Measurements from ENCODE around the gene AQR. TPM values are rescaled to one million over a fixed set of nuclear protein-coding genes. Genes with fewer than 3 reads are reported as not detected.
A peak's percentile ranks its signal among the peaks of the same experiment; 100 is the strongest.
"Not testable (repeated sequence)": the region's sequence is repeated elsewhere in the genome, so short reads cannot be mapped to it uniquely, and the experiment has no call there.

AQR gene
- total and polyA plus RNA-seq, 7 experiments from 2014 or later, result 12.7 to 43.5 (median 39.7) TPM

DNA sequence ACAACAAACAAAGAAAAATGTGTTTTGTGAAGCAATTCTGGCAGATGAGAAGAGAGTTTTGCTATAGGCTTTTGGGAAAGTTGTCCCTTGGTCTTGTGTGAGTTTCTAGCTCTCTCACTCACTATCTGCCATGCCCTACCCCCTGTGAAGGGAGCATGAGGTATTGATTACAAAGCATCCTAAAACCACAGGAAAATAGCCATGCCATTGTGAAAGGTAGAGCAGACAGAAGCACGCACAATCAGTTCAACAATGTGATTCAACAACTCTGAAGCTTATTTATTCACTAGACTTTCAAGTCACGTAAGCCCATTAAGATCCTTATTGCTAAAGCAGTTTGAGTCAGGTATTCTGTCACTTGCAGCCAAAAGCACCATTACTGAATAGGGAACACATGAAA lies 6.5 kb upstream of the AQR start:
- H3K36me3 Mint-ChIP-seq, result peaks cover 0 to 8% (median 0%) of the 10 kb centered on the region in 5 donors
- Histone ChIP-seq H3K9me3 (ENCODE audit: control insufficient read depth in 2 of 3, low read length in 3 of 3) (no peaks in the 10 kb centered on the region), H3K4me3 (ENCODE audit: low read length) (no peak overlapping the region), H3K27ac (ENCODE audit: low read depth, low read length) (no peak overlapping the region), H3K36me3 (ENCODE audit: control insufficient read depth in 2 of 3, insufficient read depth in 3 of 3, low read length in 3 of 3) (peaks cover 0 to under 1% (median 0%) of the 10 kb centered on the region in 3 experiments), H3K27me3 (ENCODE audit: control insufficient read depth in 2 of 2, insufficient read depth in 2 of 2, low read length in 2 of 2) (no peaks in the 10 kb centered on the region), H3K4me1 (ENCODE audit: control insufficient read depth in 2 of 2, insufficient read depth in 2 of 2, low read length in 2 of 2) (no peaks in the 10 kb centered on the region)
- no peaks in the 10 kb centered on the region for H3K9me3 Mint-ChIP-seq
- no peak for ATAC-seq
- CTCF ChIA-PET, result no interaction called here
- H3K27ac Mint-ChIP-seq, result peak overlapping the region in 1 of 9 donors; percentile 44
- intact Hi-C loops (cut with micrococcal nuclease), result no loop called here
- no peak overlapping the region for H3K4me3 Mint-ChIP-seq
- POLR2A ChIA-PET, result interaction anchor here (1.2 to 4.6 kb wide), 2 partner anchors 12 to 14 kb away, joined by 3 to 40 read pairs; partner anchors contain the start of gene ZNF770
- no peak for DNase-seq
- H3K27me3 Mint-ChIP-seq, result no peaks in the 10 kb centered on the region
- H3K4me1 Mint-ChIP-seq, result peaks cover 0 to 10% (median 4%) of the 10 kb centered on the region in 7 donors

DNA sequence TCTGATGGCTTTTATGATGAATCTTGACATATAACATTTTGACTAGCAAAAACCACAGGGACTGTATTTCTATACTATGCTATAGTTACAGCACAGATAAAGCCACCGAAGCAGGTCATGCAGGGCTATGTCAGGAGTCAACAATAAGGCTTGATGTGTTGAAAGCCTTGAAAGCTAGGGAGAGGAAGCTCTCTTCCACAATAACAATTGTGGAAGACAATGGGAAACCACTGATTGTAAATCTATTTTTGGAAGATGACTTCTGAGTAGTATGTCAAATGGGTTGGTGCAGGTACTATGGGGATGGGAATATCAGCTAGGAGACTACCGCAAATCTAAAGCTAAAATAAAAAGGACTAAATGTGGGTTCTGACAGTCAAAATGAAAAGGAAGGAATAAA lies 4.0 kb upstream of the AQR start:
- H3K4me1 Mint-ChIP-seq, result peaks cover 12 to 24% (median 14%) of the 10 kb centered on the region in 7 donors
- peaks cover 5 to 7% of the 10 kb centered on the region in 2 donors for H3K4me1 ChIP-seq (ENCODE audit: control insufficient read depth in 2 of 2, insufficient read depth in 2 of 2, low read length in 2 of 2)
- peaks cover 0 to 8% (median 2%) of the 10 kb centered on the region in 5 donors for H3K36me3 Mint-ChIP-seq
- no peak for ATAC-seq
- peak overlapping the region in 2 of 9 donors; percentile 2 to 32 for H3K27ac Mint-ChIP-seq
- ChIA-PET POLR2A (interaction anchor here (0.6 to 4.6 kb wide), 4 partner anchors 10 to 902 kb away, joined by 3 to 40 read pairs (median 3); partner anchors contain the start of gene ZNF770), CTCF (interaction anchor here (1.4 kb wide), 1 partner anchor 14 kb away, joined by 3 read pairs; no protein-coding TSS in a partner anchor)
- no peaks in the 10 kb centered on the region for H3K27me3 ChIP-seq (ENCODE audit: control insufficient read depth in 2 of 2, insufficient read depth in 2 of 2, low read length in 2 of 2)
- H3K9me3 ChIP-seq (ENCODE audit: control insufficient read depth in 2 of 3, low read length in 3 of 3), result no peaks in the 10 kb centered on the region
- H3K9me3 Mint-ChIP-seq, result no peaks in the 10 kb centered on the region
- H3K4me3 ChIP-seq (ENCODE audit: low read length), result no peak overlapping the region
- intact Hi-C loops (cut with micrococcal nuclease), result loop anchor here in 1 of 2 donors (5.0 kb wide), 2 partner anchors 766 to 1604 kb away; partner anchors contain the start of gene CDIN1
- H3K27ac ChIP-seq (ENCODE audit: low read depth, low read length), result no peak overlapping the region
- H3K4me3 Mint-ChIP-seq, result no peak overlapping the region
- H3K27me3 Mint-ChIP-seq, result no peaks in the 10 kb centered on the region
- peaks cover 0 to 4% (median 0%) of the 10 kb centered on the region in 3 experiments for H3K36me3 ChIP-seq (ENCODE audit: control insufficient read depth in 2 of 3, insufficient read depth in 3 of 3, low read length in 3 of 3)
- DNase-seq, result no peak

GRCh38 chr15:34970098-34970643 lies 629 bp upstream of the AQR start:
- H3K4me1 Mint-ChIP-seq, result peaks cover 30 to 49% (median 44%) of the 10 kb centered on the region in 7 donors
- Histone ChIP-seq H3K27ac (ENCODE audit: low read depth, low read length) (peak overlapping the region; percentile 83), H3K4me3 (ENCODE audit: low read length) (peak overlapping the region; percentile 99), H3K4me1 (ENCODE audit: control insufficient read depth in 2 of 2, insufficient read depth in 2 of 2, low read length in 2 of 2) (peaks cover 10 to 15% of the 10 kb centered on the region in 2 donors)
- H3K27me3 ChIP-seq (ENCODE audit: control insufficient read depth in 2 of 2, insufficient read depth in 2 of 2, low read length in 2 of 2); H3K9me3 ChIP-seq (ENCODE audit: control insufficient read depth in 2 of 3, low read length in 3 of 3); H3K27me3 Mint-ChIP-seq; H3K36me3 ChIP-seq (ENCODE audit: control insufficient read depth in 2 of 3, insufficient read depth in 3 of 3, low read length in 3 of 3); ATAC-seq; H3K9me3 Mint-ChIP-seq; DNase-seq: not testable (repeated sequence)
- ChIA-PET CTCF (interaction anchor here (1.0 to 2.3 kb wide), 3 partner anchors 12 to 19 kb away, joined by 3 to 27 read pairs (median 3); partner anchors contain the start of gene ZNF770), POLR2A (interaction anchor here (0.7 to 4.0 kb wide), 6 partner anchors 11 to 909 kb away, joined by 3 to 126 read pairs (median 4); partner anchors contain the start of genes EMC4 and ZNF770)
- H3K36me3 Mint-ChIP-seq, result peaks cover 3 to 12% (median 8%) of the 10 kb centered on the region in 5 donors
- intact Hi-C loops (cut with micrococcal nuclease), result loop anchor here in 1 of 2 donors (5.0 kb wide), 2 partner anchors 763 to 1607 kb away; partner anchors contain the start of gene CDIN1
- peak overlapping the region; percentile 88 to 100 (median 95) for H3K27ac Mint-ChIP-seq
- H3K4me3 Mint-ChIP-seq, result peak overlapping the region; percentile 92 to 99 (median 98)

GRCh38 chr15:34964277-34964676 lies 5.3 kb downstream of the AQR start:
- Histone ChIP-seq H3K4me1 (ENCODE audit: control insufficient read depth in 2 of 2, insufficient read depth in 2 of 2, low read length in 2 of 2) (peaks cover 10 to 15% of the 10 kb centered on the region in 2 donors), H3K4me3 (ENCODE audit: low read length) (no peak overlapping the region), H3K36me3 (ENCODE audit: control insufficient read depth in 2 of 3, insufficient read depth in 3 of 3, low read length in 3 of 3) (peaks cover 0 to 18% (median 6%) of the 10 kb centered on the region in 3 experiments), H3K9me3 (ENCODE audit: control insufficient read depth in 2 of 3, low read length in 3 of 3) (no peaks in the 10 kb centered on the region), H3K27me3 (ENCODE audit: control insufficient read depth in 2 of 2, insufficient read depth in 2 of 2, low read length in 2 of 2) (no peaks in the 10 kb centered on the region), H3K27ac (ENCODE audit: low read depth, low read length) (no peak overlapping the region)
- ATAC-seq, result no peak
- H3K27me3 Mint-ChIP-seq, result no peaks in the 10 kb centered on the region
- no peak overlapping the region for H3K4me3 Mint-ChIP-seq
- peak overlapping the region in 3 of 9 donors; percentile 10 to 33 (median 28) for H3K27ac Mint-ChIP-seq
- peaks cover 28 to 76% (median 59%) of the 10 kb centered on the region in 7 donors for H3K4me1 Mint-ChIP-seq
- CTCF ChIA-PET, result no interaction called here
- H3K36me3 Mint-ChIP-seq, result peaks cover 8 to 32% (median 15%) of the 10 kb centered on the region in 5 donors
- POLR2A ChIA-PET, result no interaction called here
- H3K9me3 Mint-ChIP-seq, result no peaks in the 10 kb centered on the region
- no peak for DNase-seq
- intact Hi-C loops (cut with micrococcal nuclease), result loop anchor here in 1 of 2 donors (10.0 kb wide), 1 partner anchor 739 kb away; the partner anchor contains the start of gene EMC4

GRCh38 chr15:34953851-34954250 lies 15.7 kb downstream of the AQR start:
- no peak overlapping the region for H3K27ac Mint-ChIP-seq
- POLR2A ChIA-PET, result interaction anchor here (0.7 kb wide), 1 partner anchor 21 kb away, joined by 5 read pairs; no protein-coding TSS in a partner anchor
- H3K4me3 ChIP-seq (ENCODE audit: low read length), result no peak overlapping the region

GRCh38 chr15:34952481-34952880 lies 17.1 kb downstream of the AQR start:
- Histone ChIP-seq H3K27me3 (ENCODE audit: control insufficient read depth in 2 of 2, insufficient read depth in 2 of 2, low read length in 2 of 2) (no peaks in the 10 kb centered on the region), H3K27ac (ENCODE audit: low read depth, low read length) (no peak overlapping the region), H3K9me3 (ENCODE audit: control insufficient read depth in 2 of 3, low read length in 3 of 3) (no peaks in the 10 kb centered on the region), H3K36me3 (ENCODE audit: control insufficient read depth in 2 of 3, insufficient read depth in 3 of 3, low read length in 3 of 3) (peaks cover 0 to 35% (median 14%) of the 10 kb centered on the region in 3 experiments), H3K4me3 (ENCODE audit: low read length) (no peak overlapping the region), H3K4me1 (ENCODE audit: control insufficient read depth in 2 of 2, insufficient read depth in 2 of 2, low read length in 2 of 2) (no peaks in the 10 kb centered on the region)
- Mint-ChIP-seq H3K9me3 (no peaks in the 10 kb centered on the region), H3K27me3 (no peaks in the 10 kb centered on the region), H3K36me3 (peaks cover 5 to 37% (median 20%) of the 10 kb centered on the region in 5 donors), H3K4me3 (no peak overlapping the region), H3K4me1 (peaks cover 0 to 13% (median 6%) of the 10 kb centered on the region in 7 donors), H3K27ac (no peak overlapping the region)
- DNase-seq, result no peak
- intact Hi-C loops (cut with micrococcal nuclease), result loop anchor here in 1 of 2 donors (2.0 kb wide), 1 partner anchor 16 kb away; the partner anchor contains the start of gene AQR
- ChIA-PET CTCF (no interaction called here), POLR2A (interaction anchor here (0.6 to 1.4 kb wide), 2 partner anchors 12 to 15 kb away, joined by 3 read pairs; no protein-coding TSS in a partner anchor)
- ATAC-seq, result no peak

More at GRCh38 chr15:34953851-34954250, 15.7 kb downstream of the AQR start:
- H3K36me3 Mint-ChIP-seq, result peaks cover 5 to 31% (median 12%) of the 10 kb centered on the region in 5 donors
- H3K4me1 Mint-ChIP-seq, result peaks cover 0 to 13% (median 6%) of the 10 kb centered on the region in 7 donors
- H3K4me3 Mint-ChIP-seq, result no peak overlapping the region
- CTCF ChIA-PET, result interaction anchor here (0.6 kb wide), 2 partner anchors 13 to 190 kb away, joined by 3 read pairs; no protein-coding TSS in a partner anchor
- H3K36me3 ChIP-seq (ENCODE audit: control insufficient read depth in 2 of 3, insufficient read depth in 3 of 3, low read length in 3 of 3), result peaks cover 0 to 31% (median 9%) of the 10 kb centered on the region in 3 experiments
- no peaks in the 10 kb centered on the region for H3K4me1 ChIP-seq (ENCODE audit: control insufficient read depth in 2 of 2, insufficient read depth in 2 of 2, low read length in 2 of 2)
- no peak overlapping the region for H3K27ac ChIP-seq (ENCODE audit: low read depth, low read length)
- no peaks in the 10 kb centered on the region for H3K27me3 ChIP-seq (ENCODE audit: control insufficient read depth in 2 of 2, insufficient read depth in 2 of 2, low read length in 2 of 2)
- ATAC-seq (no peak), DNase-seq (no peak)
- H3K9me3 Mint-ChIP-seq, result no peaks in the 10 kb centered on the region
- intact Hi-C loops (cut with micrococcal nuclease), result loop anchor here in 1 of 2 donors (2.0 kb wide), 1 partner anchor 15 kb away; the partner anchor contains the start of gene AQR
- no peaks in the 10 kb centered on the region for H3K9me3 ChIP-seq (ENCODE audit: control insufficient read depth in 2 of 3, low read length in 3 of 3)
- H3K27me3 Mint-ChIP-seq, result no peaks in the 10 kb centered on the region

Measured in naive thymus-derived CD4-positive, alpha-beta T cell (primary cell).